Measurements from ENCODE around the gene NCSTN. TPM values are rescaled to one million over a fixed set of nuclear protein-coding genes. Genes with fewer than 3 reads are reported as not detected.

NCSTN gene
- total RNA-seq, 2 experiments from 2014 or later: 54.9 to 56.6 TPM

DNA sequence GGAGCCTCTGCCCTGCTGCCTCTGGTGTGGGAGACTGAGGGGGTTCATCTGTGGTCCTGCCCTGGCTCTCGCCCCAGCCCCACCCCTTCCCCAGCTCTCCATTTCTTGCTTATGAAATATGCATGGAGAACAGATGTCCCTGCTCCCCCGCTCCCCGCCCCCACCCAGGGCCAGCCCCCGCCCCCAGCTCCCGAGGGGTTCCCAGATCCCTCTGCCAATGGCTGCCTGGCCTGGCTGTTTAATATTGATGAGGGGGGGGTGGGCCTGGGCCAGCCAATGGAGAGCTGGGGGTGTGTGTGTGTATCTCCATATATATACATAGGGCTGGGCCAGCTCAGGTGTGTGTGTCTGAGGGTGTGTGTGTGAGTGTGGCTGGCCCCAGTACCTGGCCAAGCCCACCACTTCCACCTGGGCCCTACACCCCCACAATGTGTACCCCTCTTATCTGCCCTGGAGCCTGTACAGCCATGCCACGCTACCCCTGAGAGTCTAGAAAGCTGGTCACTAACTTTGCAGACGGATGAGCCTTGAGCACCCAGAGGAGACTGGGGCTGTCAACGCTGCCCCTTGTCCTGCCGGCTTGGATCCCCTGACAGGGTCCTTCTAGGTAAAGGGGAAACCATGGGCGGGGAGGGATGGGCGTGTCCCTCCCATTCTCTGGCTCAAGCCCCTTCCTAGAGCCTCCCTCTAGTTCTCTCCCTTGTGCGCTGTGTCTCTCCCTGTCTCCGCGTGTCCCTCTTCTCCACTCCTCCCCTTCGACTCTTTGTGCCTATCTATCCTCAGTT lies 23.7 kb downstream of the NCSTN start, which contains the start of gene NHLH1:
Gene NHLH1, plus strand, starts transcription at position 341 of the 785 bp plus-strand sequence. CDS start 3,661 bp downstream, outside the sequence.
- no peak for TF ChIP-seq CTCF (IDR thresholded peaks at IDR 0.05)
- Mint-ChIP-seq H3K4me1 (ENCODE audit: low read depth) (no peaks in the 10 kb centered on the region), H3K27ac (no peak within 1 kb of the TSS), H3K4me3 (no peak within 1 kb of the TSS), H3K9me3 (no peaks in the 10 kb centered on the region), H3K27me3 (no peaks in the 10 kb centered on the region), H3K36me3 (ENCODE audit: low read depth) (no peaks in the 10 kb centered on the region)
- ATAC-seq (ENCODE audit: poor library complexity): no peak
- ChIA-PET POLR2A (no interaction called here), CTCF (no interaction called here)
- intact Hi-C loops (cut with DNase I, micrococcal nuclease): no loop called here
- DNase-seq: no peak
- no peak within 1 kb of the TSS for H3K27ac ChIP-seq (ENCODE audit: low read depth in 1 of 2, low read length in 2 of 2)
- H3K27me3 ChIP-seq (ENCODE audit: control insufficient read depth in 1 of 2, insufficient read depth in 2 of 2, low read length in 2 of 2): no peaks in the 10 kb centered on the region
- H3K4me3 ChIP-seq (ENCODE audit: low read length): no peak within 1 kb of the TSS
- H3K9me3 ChIP-seq (ENCODE audit: control insufficient read depth in 1 of 2, insufficient read depth in 1 of 2, low read length in 2 of 2): no peaks in the 10 kb centered on the region
- H3K4me1 ChIP-seq (ENCODE audit: insufficient read depth, low read length): no peaks in the 10 kb centered on the region
- H3K36me3 ChIP-seq (ENCODE audit: insufficient read depth, low read length): no peaks in the 10 kb centered on the region

DNA sequence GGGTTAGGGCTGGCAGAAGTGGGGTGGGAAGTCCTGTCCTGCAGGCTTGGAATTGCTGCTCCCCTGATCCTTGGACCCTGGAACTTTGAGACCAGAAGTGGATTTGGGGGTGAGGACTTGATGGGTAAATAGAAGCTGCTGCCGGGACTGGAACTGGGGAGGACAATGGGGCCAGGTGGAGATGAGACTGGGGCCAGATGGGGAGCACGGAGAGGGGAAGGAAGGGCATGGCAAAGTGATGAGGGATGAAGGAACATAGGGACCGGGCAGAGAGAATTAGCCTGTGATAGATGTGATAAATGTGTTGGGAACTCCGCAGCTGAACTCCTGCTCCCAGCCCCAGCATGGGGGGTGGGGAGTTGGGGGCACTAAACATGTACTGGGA lies 24.3 kb downstream of the NCSTN start:
- ChIA-PET POLR2A (no interaction called here), CTCF (no interaction called here)
- H3K4me3 ChIP-seq (ENCODE audit: low read length): no peak overlapping the region
- H3K4me1 ChIP-seq (ENCODE audit: insufficient read depth, low read length): no peaks in the 10 kb centered on the region
- Mint-ChIP-seq H3K36me3 (ENCODE audit: low read depth) (no peaks in the 10 kb centered on the region), H3K4me3 (no peak overlapping the region), H3K9me3 (no peaks in the 10 kb centered on the region), H3K27me3 (no peaks in the 10 kb centered on the region), H3K4me1 (ENCODE audit: low read depth) (no peaks in the 10 kb centered on the region), H3K27ac (no peak overlapping the region)
- H3K9me3 ChIP-seq (ENCODE audit: control insufficient read depth in 1 of 2, insufficient read depth in 1 of 2, low read length in 2 of 2): no peaks in the 10 kb centered on the region
- no peaks in the 10 kb centered on the region for H3K27me3 ChIP-seq (ENCODE audit: control insufficient read depth in 1 of 2, insufficient read depth in 2 of 2, low read length in 2 of 2)
- no peaks in the 10 kb centered on the region for H3K36me3 ChIP-seq (ENCODE audit: insufficient read depth, low read length)
- ATAC-seq (ENCODE audit: poor library complexity) (no peak), DNase-seq (no peak)
- no peak for TF ChIP-seq CTCF (IDR thresholded peaks at IDR 0.05)
- intact Hi-C loops (cut with DNase I, micrococcal nuclease): no loop called here
- no peak overlapping the region for H3K27ac ChIP-seq (ENCODE audit: low read depth in 1 of 2, low read length in 2 of 2)

- POLR2A ChIA-PET: interaction anchor here (0.8 to 1.0 kb wide), 2 partner anchors 9 to 10 kb away, joined by 3 read pairs; no protein-coding TSS in a partner anchor
- Mint-ChIP-seq H3K27ac (no peak overlapping the region), H3K4me3 (no peak overlapping the region), H3K9me3 (no peaks in the 10 kb centered on the region), H3K36me3 (ENCODE audit: low read depth) (no peaks in the 10 kb centered on the region), H3K4me1 (ENCODE audit: low read depth) (no peaks in the 10 kb centered on the region), H3K27me3 (no peaks in the 10 kb centered on the region)
- no peak overlapping the region for H3K27ac ChIP-seq (ENCODE audit: low read depth in 1 of 2, low read length in 2 of 2)
- no peak for TF ChIP-seq CTCF (IDR thresholded peaks at IDR 0.05)
- H3K4me1 ChIP-seq (ENCODE audit: insufficient read depth, low read length): no peaks in the 10 kb centered on the region
- H3K36me3 ChIP-seq (ENCODE audit: insufficient read depth, low read length): no peaks in the 10 kb centered on the region
- ATAC-seq (ENCODE audit: poor library complexity) (no peak), DNase-seq (no peak)
- H3K9me3 ChIP-seq (ENCODE audit: control insufficient read depth in 1 of 2, insufficient read depth in 1 of 2, low read length in 2 of 2): no peaks in the 10 kb centered on the region
- intact Hi-C loops (cut with DNase I, micrococcal nuclease): no loop called here
- no peaks in the 10 kb centered on the region for H3K27me3 ChIP-seq (ENCODE audit: control insufficient read depth in 1 of 2, insufficient read depth in 2 of 2, low read length in 2 of 2)
- H3K4me3 ChIP-seq (ENCODE audit: low read length): no peak overlapping the region
- CTCF ChIA-PET: no interaction called here
Observed at GRCh38 chr1:160367934-160368923, 25.0 kb downstream of the NCSTN start.

All from CD4-positive, alpha-beta T cell (primary cell).